H1 (cell line): ENCODE measurements around the gene TAF3. TPM values are rescaled to one million over a fixed set of nuclear protein-coding genes. Genes with fewer than 3 reads are reported as not detected.

Experiments used
- CTCF ChIA-PET: fragments of 300-600 bp; sonication (Branson Sonifier 250); formaldehyde crosslinking; loops from one replicate; lab custom pipeline; 2021; ENCODE audit not compliant: partially characterized antibody; lab: Charles Lee
- POLR2A ChIA-PET: fragments of 300-600 bp; sonication (Branson Sonifier 250); formaldehyde crosslinking; loops from one replicate; lab custom pipeline; 2021; ENCODE audit warnings: inconsistent platforms; ENCODE audit not compliant: partially characterized antibody; lab: Charles Lee
- DNase-seq, 2 experiments: peaks; one replicate each; pipeline versions ENCODE4 v3.0.0 to v3.0.0-alpha.2; 2010 to 2022; ENCODE audit warnings: low spot score in 2 of 2, low read depth in 1 of 2, mixed read lengths in 1 of 2
- FAIRE-seq: peaks from 2 replicates; lab custom pipeline; 2011; peaks lifted over from hg19 to GRCh38; lab: Jason Lieb, UNC
- H2AFZ ChIP-seq: 2 replicates; pipeline ENCODE4 v1.8.1; 2012; ENCODE audit warnings: low read length, inconsistent platforms
- H2AK5ac ChIP-seq: 2 replicates; pipeline ENCODE4 v1.6.1; 2013; ENCODE audit warnings: low read depth, low read length
- H2BK120ac ChIP-seq: replicated peaks from 2 replicates; pipeline ENCODE3; 2013; ENCODE audit warnings: low read depth, low read length, inconsistent platforms
- H2BK12ac ChIP-seq: 2 replicates; pipeline ENCODE4 v1.6.1; 2013; ENCODE audit warnings: low read depth, low read length
- H2BK15ac ChIP-seq: 2 replicates; pipeline ENCODE4 v1.6.1; 2013; ENCODE audit warnings: low read length
- H2BK20ac ChIP-seq: 2 replicates; pipeline ENCODE4 v1.6.1; 2013; ENCODE audit warnings: low read length
- H2BK5ac ChIP-seq: 2 replicates; pipeline ENCODE4 v1.6.1; 2013; ENCODE audit warnings: low read depth, low read length
- H3K14ac ChIP-seq: 2 replicates; pipeline ENCODE4 v1.6.1; 2013; ENCODE audit warnings: inconsistent platforms; ENCODE audit not compliant: insufficient read length
- H3K18ac ChIP-seq: 2 replicates; pipeline ENCODE4 v1.6.1; 2013; ENCODE audit warnings: low read length; ENCODE audit errors: extremely low read depth
- H3K23ac ChIP-seq: 2 replicates; pipeline ENCODE4 v1.6.1; 2013; ENCODE audit warnings: inconsistent platforms; ENCODE audit not compliant: insufficient read length
- H3K23me2 ChIP-seq: 2 replicates; pipeline ENCODE4 v1.6.1; 2013; ENCODE audit warnings: low read depth, low read length
- H3K27ac ChIP-seq: 2 replicates; pipeline ENCODE4 v1.6.1; 2011; ENCODE audit warnings: low read depth, low read length, inconsistent platforms
- H3K27me3 ChIP-seq, 4 experiments: replicated peaks in 1 of 4; 1 replicate in 1 of 4; 2 replicates in 3 of 4; pipeline versions ENCODE4 v1.6.1 to v1.8.1; 2011 to 2013; ENCODE audit warnings: low read length in 3 of 4, mild to moderate bottlenecking in 3 of 4, inconsistent platforms in 2 of 4, mixed read lengths in 2 of 4, moderate library complexity in 1 of 4; ENCODE audit not compliant: control insufficient read depth in 3 of 4, insufficient read depth in 3 of 4; ENCODE audit errors: extremely low read depth in 1 of 4
- H3K36me3 ChIP-seq, 4 experiments: 2 replicates each; pipeline versions ENCODE4 v1.6.1 to v1.8.1; 2011 to 2013; ENCODE audit warnings: mild to moderate bottlenecking in 4 of 4, low read length in 3 of 4, moderate library complexity in 2 of 4, control low read depth in 1 of 4, inconsistent platforms in 1 of 4; ENCODE audit not compliant: insufficient read depth in 4 of 4, control insufficient read depth in 2 of 4
- H3K4ac ChIP-seq: replicated peaks from 2 replicates; pipeline ENCODE3; 2013; ENCODE audit warnings: low read length, low read depth, mixed read lengths, inconsistent platforms; ENCODE audit not compliant: insufficient read length
- H3K4me1 ChIP-seq, 4 experiments: replicated peaks in 1 of 4; 1 replicate in 1 of 4; 2 replicates in 3 of 4; pipeline versions ENCODE4 v1.6.1 to v1.8.1; 2011 to 2013; ENCODE audit warnings: low read length in 3 of 4, inconsistent platforms in 2 of 4, mixed read lengths in 1 of 4; ENCODE audit not compliant: insufficient read depth in 4 of 4, control insufficient read depth in 3 of 4
- H3K4me2 ChIP-seq, 2 experiments: 2 replicates each; pipeline versions ENCODE4 v1.6.1 to v1.8.1; 2011 to 2013; ENCODE audit warnings: low read depth in 2 of 2, low read length in 2 of 2, control low read depth in 1 of 2, inconsistent platforms in 1 of 2, mild to moderate bottlenecking in 1 of 2; ENCODE audit not compliant: insufficient read depth in 1 of 2
- H3K4me3 ChIP-seq, 4 experiments: fragments of 200-600, 300-600 bp in 1 of 4; sonication (generic), shearing (Covaris generic), sonication (Bioruptor Twin) in 1 of 4; 2 replicates each; pipeline versions ENCODE4 v1.5.1 to v1.8.1; 2011 to 2016; ENCODE audit warnings: low read length in 4 of 4, low read depth in 3 of 4, control low read depth in 2 of 4, inconsistent platforms in 2 of 4, mild to moderate bottlenecking in 2 of 4, mixed read lengths in 1 of 4, moderate library complexity in 1 of 4; ENCODE audit not compliant: insufficient read depth in 2 of 4; ENCODE audit errors: extremely low read depth in 1 of 4
- H3K56ac ChIP-seq: replicated peaks from 2 replicates; pipeline ENCODE3; 2013; ENCODE audit warnings: low read depth, mild to moderate bottlenecking, mixed read lengths, low read length, inconsistent platforms; ENCODE audit not compliant: insufficient read length
- H3K79me1 ChIP-seq: 2 replicates; pipeline ENCODE4 v1.6.1; 2013; ENCODE audit warnings: low read depth, low read length, control low read depth
- H3K79me2 ChIP-seq, 2 experiments: 2 replicates each; pipeline versions ENCODE4 v1.6.1 to v1.8.1; 2012 to 2013; ENCODE audit warnings: low read length in 2 of 2, mild to moderate bottlenecking in 2 of 2, inconsistent platforms in 1 of 2; ENCODE audit not compliant: insufficient read depth in 2 of 2, control insufficient read depth in 1 of 2
- H3K9ac ChIP-seq, 4 experiments: replicated peaks in 1 of 4; 1 replicate in 1 of 4; 2 replicates in 3 of 4; pipeline versions ENCODE4 v1.6.1 to v1.8.1; 2011 to 2013; ENCODE audit warnings: low read depth in 3 of 4, low read length in 3 of 4, control low read depth in 2 of 4, mild to moderate bottlenecking in 2 of 4, moderate library complexity in 2 of 4, inconsistent platforms in 1 of 4; ENCODE audit errors: extremely low read depth in 1 of 4
- H3K9me3 ChIP-seq, 2 experiments: 2 replicates each; pipeline versions ENCODE4 v1.6.1 to v1.8.1; 2012 to 2013; ENCODE audit warnings: mild to moderate bottlenecking in 2 of 2, moderate library complexity in 2 of 2, control low read depth in 1 of 2, inconsistent platforms in 1 of 2, low read depth in 1 of 2, low read length in 1 of 2, mixed read lengths in 1 of 2; ENCODE audit not compliant: insufficient read depth in 2 of 2
- H4K20me1 ChIP-seq, 2 experiments: replicated peaks in 1 of 2; 2 replicates each; pipeline versions ENCODE3 to v1.8.1; 2011 to 2013; ENCODE audit warnings: inconsistent platforms in 2 of 2, low read length in 2 of 2, mild to moderate bottlenecking in 1 of 2; ENCODE audit not compliant: insufficient read depth in 2 of 2, control insufficient read depth in 1 of 2
- H4K5ac ChIP-seq: 2 replicates; pipeline ENCODE4 v1.6.1; 2013; ENCODE audit warnings: low read length, low read depth, mixed read lengths, inconsistent platforms; ENCODE audit not compliant: insufficient read length
- H4K8ac ChIP-seq: 2 replicates; pipeline ENCODE4 v1.8.0; 2013; ENCODE audit warnings: mild to moderate bottlenecking, moderate library complexity, low read length, inconsistent platforms; ENCODE audit not compliant: insufficient read depth; ENCODE audit errors: extremely low read depth
- H4K91ac ChIP-seq: replicated peaks from 2 replicates; pipeline ENCODE3; 2013; ENCODE audit warnings: low read length, mixed read lengths, inconsistent platforms; ENCODE audit not compliant: insufficient read length
- CEBPB ChIP-seq: IDR thresholded peaks from 2 replicates; pipeline ENCODE4 v1.6.1; 2012; ENCODE audit warnings: low read depth, low read length
- CHD2 ChIP-seq: IDR thresholded peaks from 2 replicates; pipeline ENCODE4 v1.6.1; 2012; ENCODE audit warnings: low read length, improper control_type of control experiment
- CTBP2 ChIP-seq: IDR thresholded peaks from 2 replicates; pipeline ENCODE4 v1.7.0; 2011; ENCODE audit warnings: borderline replicate concordance, mild to moderate bottlenecking, moderate library complexity, mixed read lengths, low read length; ENCODE audit not compliant: insufficient read depth, insufficient read length
- GTF2F1 ChIP-seq: IDR thresholded peaks from 2 replicates; pipeline ENCODE4 v1.6.1; 2012; ENCODE audit warnings: low read depth, low read length, improper control_type of control experiment, borderline replicate concordance
- PHF8 ChIP-seq: fragments of 200-600 bp; sonication (generic); conservative IDR thresholded peaks from 2 replicates; pipeline ENCODE4 v1.7.1; 2012; ENCODE audit warnings: low read depth, mild to moderate bottlenecking, inconsistent platforms, low read length, moderate library complexity
- POU5F1 ChIP-seq: IDR thresholded peaks from 2 replicates; pipeline ENCODE4 v1.6.1; 2011; ENCODE audit warnings: low read depth, mild to moderate bottlenecking, low read length, moderate library complexity
- SIN3A ChIP-seq, 2 experiments: IDR thresholded peaks in 1 of 2; conservative IDR thresholded peaks in 1 of 2; 2 replicates each; pipeline ENCODE4 v1.6.1; 2011 to 2012; ENCODE audit warnings: low read length in 2 of 2, improper control_type of control experiment in 1 of 2, low read depth in 1 of 2, mild to moderate bottlenecking in 1 of 2
- SP1 ChIP-seq: IDR thresholded peaks from 2 replicates; pipeline ENCODE4 v1.6.1; 2011; ENCODE audit warnings: low read depth, low read length
- SUZ12 ChIP-seq: fragments of 200-600 bp; sonication (generic); IDR thresholded peaks from 2 replicates; pipeline ENCODE4 v1.6.1; 2012; ENCODE audit warnings: mild to moderate bottlenecking, inconsistent platforms, low read length, moderate library complexity, mixed read lengths
- TAF1 ChIP-seq: IDR thresholded peaks from 2 replicates; pipeline ENCODE4 v1.6.1; 2011; ENCODE audit warnings: mild to moderate bottlenecking, low read depth, low read length
- WGBS, 2 experiments: shearing (Covaris generic) in 1 of 2; methylation state at CpG; one replicate each; pipeline versions ENCODE4 v1.1.6 to v1.1.7; 2013 to 2015; ENCODE audit warnings: low lambda C conversion rate in 2 of 2, mixed read lengths in 2 of 2, inconsistent platforms in 1 of 2, low coverage in 1 of 2, missing lambda C conversion rate in 1 of 2; ENCODE audit not compliant: insufficient replicate concordance in 2 of 2, insufficient coverage in 1 of 2, insufficient read length in 1 of 2; ENCODE audit errors: extremely low coverage in 1 of 2, missing lambda C conversion rate in 1 of 2; 5-methylcytosine and 5-hydroxymethylcytosine counted together
- polyA plus RNA-seq, 7 experiments: library from polyadenylated mRNA; depleted of rRNA in 3 of 7; stranded (reverse) in 5 of 7; unstranded in 2 of 7; fragments of >200 nt in 5 of 7; fragments of 200-250 nt in 2 of 7; gene quantifications; 1 replicate in 5 of 7; 2 replicates in 1 of 7; 4 replicates in 1 of 7; pipeline versions ENCODE4 v1.2.1 to v1.2.3, GENCODE V29; 2011 to 2013; ENCODE audit warnings: missing spikeins in 2 of 7, mixed read lengths in 2 of 7
- total RNA-seq: library from RNA; stranded (reverse); fragmentation: NEBNext Ultra II Directional; extraction: Animal tissue kit (Norgen Biotek cat#: 25700); gene quantifications from 2 replicates; pipeline ENCODE4 v1.2.1, GENCODE V29; 2021

Gene TAF3
- total and polyA plus RNA-seq, 2 of the 8 experiments (the other 6 are each of a cell fraction or from before 2014, with no cell fraction given), result 1.5 to 11.2 TPM

DNA sequence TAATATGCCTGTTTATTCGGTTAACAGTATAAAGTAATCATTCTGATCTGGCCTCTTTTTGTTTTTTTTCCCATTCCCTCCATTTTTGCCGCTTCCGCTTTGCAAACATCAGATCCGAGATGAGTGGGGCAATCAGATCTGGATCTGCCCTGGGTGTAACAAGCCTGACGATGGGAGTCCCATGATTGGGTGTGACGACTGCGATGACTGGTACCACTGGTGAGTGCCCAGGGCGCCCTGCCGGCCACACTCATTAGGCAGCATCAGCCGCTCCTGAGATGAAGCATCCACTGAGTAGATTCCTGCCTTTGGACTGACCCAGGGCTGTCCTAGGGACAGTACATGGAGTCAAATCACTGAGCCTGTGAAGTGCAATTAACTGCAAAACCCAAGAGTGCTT is 195.3 kb downstream of the TAF3 start:
- no peak overlapping the region for H2AK5ac ChIP-seq
- TF ChIP-seq PHF8 (no peak), TAF1 (no peak), CTBP2 (no peak), POU5F1 (no peak), SIN3A (conservative IDR thresholded peaks at IDR 0.05 in 1 of 2, IDR thresholded peaks at IDR 0.05 in 1 of 2; ENCODE audit: low read depth in 1 of 2, low read length in 2 of 2) (no peak), CEBPB (no peak), GTF2F1 (no peak), SP1 (no peak), CHD2 (no peak), SUZ12 (no peak)
- H4K8ac ChIP-seq, result no peak overlapping the region; the same call in 1 of the 2 replicates
- H3K9ac ChIP-seq, result no peak overlapping the region
- no peak overlapping the region for H2AFZ ChIP-seq
- WGBS, 2 experiments, result 97% methylated on average over 10 of the region's 10 CpGs; no CpG with 5 or more reads in 1 of the 2 experiments
- H2BK120ac ChIP-seq, result no peak overlapping the region
- FAIRE-seq (no peak), DNase-seq (no peak)
- no peak overlapping the region for H4K5ac ChIP-seq
- no peak overlapping the region for H3K27ac ChIP-seq
- H2BK15ac ChIP-seq, result no peak overlapping the region
- no peak overlapping the region for H2BK20ac ChIP-seq
- H3K4me2 ChIP-seq, result no peak overlapping the region
- no peaks in the 10 kb centered on the region for H3K27me3 ChIP-seq
- no peaks in the 10 kb centered on the region for H3K23me2 ChIP-seq
- H3K23ac ChIP-seq, result no peak overlapping the region
- H4K91ac ChIP-seq, result no peak overlapping the region
- H3K18ac ChIP-seq, result no peak overlapping the region
- H3K14ac ChIP-seq, result no peak overlapping the region
- no peak overlapping the region for H3K56ac ChIP-seq
- POLR2A ChIA-PET, result no interaction called here
- no peak overlapping the region for H3K4me3 ChIP-seq
- no peaks in the 10 kb centered on the region for H3K9me3 ChIP-seq
- H3K4me1 ChIP-seq, result peaks cover 0 to 5% (median 0%) of the 10 kb centered on the region in 4 experiments; a peak in 2 of 7 replicates
- H2BK5ac ChIP-seq, result no peak overlapping the region
- H3K4ac ChIP-seq, result no peak overlapping the region
- H2BK12ac ChIP-seq, result no peak overlapping the region
- no peaks in the 10 kb centered on the region for H4K20me1 ChIP-seq
- no peaks in the 10 kb centered on the region for H3K79me2 ChIP-seq
- peaks cover 0 to 11% (median 0%) of the 10 kb centered on the region in 4 experiments; a peak in 3 of 8 replicates for H3K36me3 ChIP-seq
- no peaks in the 10 kb centered on the region for H3K79me1 ChIP-seq
- CTCF ChIA-PET, result interaction anchor here (0.6 to 0.9 kb wide), 4 partner anchors 9 to 222 kb away, joined by 3 to 4 read pairs (median 3); no protein-coding TSS in a partner anchor
